T-cell (primary cell): ENCODE measurements around the gene CDKN2AIP. TPM values are rescaled to one million over a fixed set of nuclear protein-coding genes. Genes with fewer than 3 reads are reported as not detected.

ENCODE experiments used
- ATAC-seq, 4 experiments: fragments of 200-7000 bp in 3 of 4; fragments of 150-1000 bp in 1 of 4; cut with Tn5 transposase; replicated peaks in 1 of 4; 1 replicate in 3 of 4; 2 replicates in 1 of 4; pipeline ENCODE4 v1.10.0; 2021; ENCODE audit warnings: moderate library complexity in 3 of 4, mild to moderate bottlenecking in 2 of 4, moderate number of reproducible peaks in 1 of 4
- CTCF ChIA-PET, 2 donors: fragments of 300-600 bp; sonication (Branson Sonifier 250); formaldehyde crosslinking; loops; one replicate each; lab custom pipeline; 2022; ENCODE audit warnings: antibody characterized with exemption in 2 of 2; lab: Charles Lee
- POLR2A ChIA-PET, 2 donors: fragments of 300-600 bp; sonication (Branson Sonifier 250); formaldehyde crosslinking; loops; one replicate each; lab custom pipeline; 2022; ENCODE audit warnings: antibody characterized with exemption in 2 of 2; lab: Charles Lee
- DNase-seq, 35 experiments: peaks; one replicate each; pipeline versions ENCODE4 v3.0.0 to v3.0.0-alpha.2; 2013 to 2023
- H3K27ac ChIP-seq: one replicate; pipeline ENCODE4 v1.5.1; 2013; ENCODE audit warnings: low read length
- H3K27me3 ChIP-seq, 2 experiments: replicated peaks in 1 of 2; 1 replicate in 1 of 2; 2 replicates in 1 of 2; pipeline versions ENCODE4 v1.6.1 to v1.7.0; 2013; ENCODE audit warnings: low read length in 1 of 2, mixed read lengths in 1 of 2; ENCODE audit not compliant: control insufficient read depth in 2 of 2, insufficient read depth in 2 of 2; ENCODE audit errors: extremely low read depth in 1 of 2
- H3K36me3 ChIP-seq, 2 donors: 1 replicate in 1 of 2; 2 replicates in 1 of 2; pipeline versions ENCODE4 v1.6.1 to v1.7.0; 2013; ENCODE audit warnings: low read length in 1 of 2; ENCODE audit not compliant: control insufficient read depth in 2 of 2, insufficient read depth in 1 of 2; ENCODE audit errors: extremely low read depth in 1 of 2
- H3K4me1 ChIP-seq, 2 experiments: 1 replicate in 1 of 2; 2 replicates in 1 of 2; pipeline versions ENCODE4 v1.6.1 to v1.7.0; 2013; ENCODE audit warnings: low read length in 2 of 2, mixed read lengths in 1 of 2; ENCODE audit not compliant: insufficient read depth in 2 of 2, control insufficient read depth in 1 of 2; ENCODE audit errors: extremely low read depth in 1 of 2
- H3K4me3 ChIP-seq, 2 donors: 1 replicate in 1 of 2; 2 replicates in 1 of 2; pipeline versions ENCODE4 v1.5.1 to v1.7.0; 2013; ENCODE audit warnings: mild to moderate bottlenecking in 2 of 2, low read length in 1 of 2, moderate library complexity in 1 of 2; ENCODE audit not compliant: control insufficient read depth in 1 of 2; ENCODE audit errors: extremely low read depth in 1 of 2
- H3K9me3 ChIP-seq: 2 replicates; pipeline ENCODE4 v1.7.0; 2013
- H3K27ac Mint-ChIP-seq, 2 donors: one replicate each; pipeline ENCODE4 v1.8.0; 2020 to 2021; ENCODE audit warnings: mild to moderate bottlenecking in 2 of 2, mixed read lengths in 2 of 2
- H3K27me3 Mint-ChIP-seq, 2 donors: one replicate each; pipeline ENCODE4 v1.8.0; 2021 to 2022; ENCODE audit warnings: mixed read lengths in 2 of 2
- H3K36me3 Mint-ChIP-seq: one replicate; pipeline ENCODE4 v1.8.0; 2021; ENCODE audit warnings: mixed read lengths
- H3K4me1 Mint-ChIP-seq, 3 donors: one replicate each; pipeline ENCODE4 v1.8.0; 2020 to 2022; ENCODE audit warnings: mixed read lengths in 3 of 3, mild to moderate bottlenecking in 1 of 3
- H3K4me3 Mint-ChIP-seq, 3 donors: one replicate each; pipeline ENCODE4 v1.8.0; 2020 to 2022; ENCODE audit warnings: mild to moderate bottlenecking in 3 of 3, mixed read lengths in 3 of 3, moderate library complexity in 3 of 3
- H3K9me3 Mint-ChIP-seq, 3 donors: one replicate each; pipeline ENCODE4 v1.8.0; 2020 to 2022; ENCODE audit warnings: mixed read lengths in 3 of 3
- WGBS: methylation state at CpG from one replicate; pipeline ENCODE4 v1.1.5; 2013; ENCODE audit warnings: missing lambda C conversion rate; ENCODE audit not compliant: insufficient coverage; 5-methylcytosine and 5-hydroxymethylcytosine counted together
- total RNA-seq, 35 experiments: library from RNA in 6 of 35; stranded (reverse) in 6 of 35; fragments of 120-200 nt in 1 of 35; gene quantifications; one replicate each; pipeline versions ENCODE4 v1.2.1 to v1.2.4 and lab custom pipeline; 2013 to 2026

Gene CDKN2AIP
- total RNA-seq, 5 donors from 2014 or later (not counting 1 experiment from before 2014, with no cell fraction given), result 33.0 to 46.6 (median 42.7) TPM

- ChIA-PET POLR2A (interaction anchor here in 1 of 2 donors (0.5 kb wide), 1 partner anchor 78 kb away, joined by 3 read pairs; no protein-coding TSS in a partner anchor), CTCF (no interaction called here)
- Mint-ChIP-seq H3K27ac (no peak overlapping the region), H3K9me3 (no peaks in the 10 kb centered on the region), H3K27me3 (peaks cover 0 to 9% of the 10 kb centered on the region in 2 donors), H3K4me3 (peak overlapping the region; percentile 87 to 89 (median 88)), H3K36me3 (no peaks in the 10 kb centered on the region), H3K4me1 (peaks cover 19 to 38% (median 27%) of the 10 kb centered on the region in 3 donors)
- peaks cover 9 to 16% of the 10 kb centered on the region in 2 experiments for H3K4me1 ChIP-seq
- WGBS, result 66% methylated on average over 6 of the region's 15 CpGs
- ATAC-seq (peak in 1 of 4 experiments; percentile 12), DNase-seq (peak in 1 of 35 experiments; percentile 12)
- H3K4me3 ChIP-seq, result peak overlapping the region in 1 of 2 donors; percentile 61
- H3K27ac ChIP-seq, result no peak overlapping the region
- H3K9me3 ChIP-seq, result no peaks in the 10 kb centered on the region
- no peaks in the 10 kb centered on the region for H3K36me3 ChIP-seq
- peaks cover 0 to 18% of the 10 kb centered on the region in 2 experiments for H3K27me3 ChIP-seq
Measured at GRCh38 chr4:183399126-183399522, 45.3 kb upstream of the CDKN2AIP start.

- POLR2A ChIA-PET, result interaction anchor here in 1 of 2 donors (0.6 kb wide), 1 partner anchor 30 kb away, joined by 5 read pairs; no protein-coding TSS in a partner anchor
- H3K27ac Mint-ChIP-seq, result no peak overlapping the region
- H3K9me3 Mint-ChIP-seq, result no peaks in the 10 kb centered on the region
- H3K4me3 ChIP-seq, result no peak overlapping the region
- 84% methylated on average over 7 of the region's 12 CpGs for WGBS
- ATAC-seq, result no peak
- peaks cover 9 to 16% of the 10 kb centered on the region in 2 experiments for H3K4me1 ChIP-seq
- no peak overlapping the region for H3K27ac ChIP-seq
- H3K27me3 ChIP-seq, result peaks cover 0 to 16% of the 10 kb centered on the region in 2 experiments
- H3K27me3 Mint-ChIP-seq, result peaks cover 0 to 4% of the 10 kb centered on the region in 2 donors
- no peak for DNase-seq
- CTCF ChIA-PET, result no interaction called here
- H3K36me3 Mint-ChIP-seq, result no peaks in the 10 kb centered on the region
- peaks cover 19 to 40% (median 28%) of the 10 kb centered on the region in 3 donors for H3K4me1 Mint-ChIP-seq
- H3K4me3 Mint-ChIP-seq, result peak overlapping the region in 1 of 3 donors; percentile 44
- H3K36me3 ChIP-seq, result no peaks in the 10 kb centered on the region
- H3K9me3 ChIP-seq, result no peaks in the 10 kb centered on the region
Measured at GRCh38 chr4:183399616-183400015, 44.8 kb upstream of the CDKN2AIP start.

GRCh38 chr4:183400035-183400434, 44.4 kb upstream of the CDKN2AIP start:
- Histone ChIP-seq H3K27me3 (peaks cover 0 to 16% of the 10 kb centered on the region in 2 experiments), H3K36me3 (no peaks in the 10 kb centered on the region), H3K4me3 (no peak overlapping the region), H3K27ac (no peak overlapping the region), H3K4me1 (peaks cover 9 to 16% of the 10 kb centered on the region in 2 experiments), H3K9me3 (no peaks in the 10 kb centered on the region)
- CTCF ChIA-PET, result no interaction called here
- no peak overlapping the region for H3K27ac Mint-ChIP-seq
- WGBS, result no CpG with 5 or more reads among the region's 5 CpGs
- peaks cover 21 to 43% (median 29%) of the 10 kb centered on the region in 3 donors for H3K4me1 Mint-ChIP-seq
- H3K27me3 Mint-ChIP-seq, result peaks cover 0 to 3% of the 10 kb centered on the region in 2 donors
- H3K36me3 Mint-ChIP-seq, result no peaks in the 10 kb centered on the region
- no peak for ATAC-seq
- no peak for DNase-seq
- H3K9me3 Mint-ChIP-seq, result no peaks in the 10 kb centered on the region
- POLR2A ChIA-PET, result interaction anchor here in 1 of 2 donors (0.6 kb wide), 1 partner anchor 30 kb away, joined by 5 read pairs; no protein-coding TSS in a partner anchor
- peak overlapping the region in 1 of 3 donors; percentile 44 for H3K4me3 Mint-ChIP-seq

- DNase-seq (no peak), ATAC-seq (no peak)
- ChIA-PET CTCF (interaction anchor here in 1 of 2 donors (0.5 kb wide), 1 partner anchor 147 kb away, joined by 3 read pairs; no protein-coding TSS in a partner anchor), POLR2A (no interaction called here)
- H3K36me3 Mint-ChIP-seq, result no peaks in the 10 kb centered on the region
- Histone ChIP-seq H3K36me3 (no peaks in the 10 kb centered on the region), H3K9me3 (no peaks in the 10 kb centered on the region), H3K27me3 (peaks cover 0 to 18% of the 10 kb centered on the region in 2 experiments), H3K4me1 (peaks cover 5 to 16% of the 10 kb centered on the region in 2 experiments), H3K27ac (no peak overlapping the region), H3K4me3 (no peak overlapping the region)
- H3K9me3 Mint-ChIP-seq, result no peaks in the 10 kb centered on the region
- H3K4me3 Mint-ChIP-seq, result no peak overlapping the region
- H3K27me3 Mint-ChIP-seq, result peaks cover 0 to 3% of the 10 kb centered on the region in 2 donors
- 70% methylated on average over 2 of the region's 4 CpGs for WGBS
- peaks cover 19 to 40% (median 26%) of the 10 kb centered on the region in 3 donors for H3K4me1 Mint-ChIP-seq
- no peak overlapping the region for H3K27ac Mint-ChIP-seq
Measured at GRCh38 chr4:183401473-183401872, 43.0 kb upstream of the CDKN2AIP start.

GRCh38 chr4:183402771-183403170, 41.7 kb upstream of the CDKN2AIP start:
- WGBS, result no CpG with 5 or more reads among the region's 4 CpGs
- no peaks in the 10 kb centered on the region for H3K36me3 Mint-ChIP-seq
- Histone ChIP-seq H3K4me3 (no peak overlapping the region), H3K36me3 (no peaks in the 10 kb centered on the region), H3K4me1 (peaks cover 3 to 17% of the 10 kb centered on the region in 2 experiments), H3K27ac (no peak overlapping the region), H3K9me3 (no peaks in the 10 kb centered on the region), H3K27me3 (peaks cover 0 to 13% of the 10 kb centered on the region in 2 experiments)
- no peak overlapping the region for H3K27ac Mint-ChIP-seq
- POLR2A ChIA-PET, result interaction anchor here in 1 of 2 donors (0.7 kb wide), 1 partner anchor 45 kb away, joined by 6 read pairs; no protein-coding TSS in a partner anchor
- no peak for DNase-seq
- H3K27me3 Mint-ChIP-seq, result peaks cover 0 to 3% of the 10 kb centered on the region in 2 donors
- ATAC-seq, result no peak
- H3K4me3 Mint-ChIP-seq, result no peak overlapping the region
- H3K4me1 Mint-ChIP-seq, result peaks cover 12 to 32% (median 23%) of the 10 kb centered on the region in 3 donors
- CTCF ChIA-PET, result interaction anchor here (0.7 kb wide), 2 partner anchors 56 to 774 kb away, joined by 3 read pairs; no protein-coding TSS in a partner anchor
- no peaks in the 10 kb centered on the region for H3K9me3 Mint-ChIP-seq

GRCh38 chr4:183403486-183403885, 41.0 kb upstream of the CDKN2AIP start:
- Histone ChIP-seq H3K36me3 (no peaks in the 10 kb centered on the region), H3K27me3 (peaks cover 0 to 8% of the 10 kb centered on the region in 2 experiments), H3K27ac (no peak overlapping the region), H3K9me3 (no peaks in the 10 kb centered on the region), H3K4me3 (no peak overlapping the region), H3K4me1 (peaks cover 0 to 9% of the 10 kb centered on the region in 2 experiments)
- peaks cover 0 to 3% of the 10 kb centered on the region in 2 donors for H3K27me3 Mint-ChIP-seq
- POLR2A ChIA-PET, result interaction anchor here in 1 of 2 donors (0.7 kb wide), 1 partner anchor 44 kb away, joined by 6 read pairs; no protein-coding TSS in a partner anchor
- peaks cover 14 to 32% (median 23%) of the 10 kb centered on the region in 3 donors for H3K4me1 Mint-ChIP-seq
- CTCF ChIA-PET, result interaction anchor here in 1 of 2 donors (0.7 kb wide), 1 partner anchor 774 kb away, joined by 3 read pairs; no protein-coding TSS in a partner anchor
- no peaks in the 10 kb centered on the region for H3K9me3 Mint-ChIP-seq
- H3K27ac Mint-ChIP-seq, result no peak overlapping the region
- no peak for ATAC-seq
- H3K4me3 Mint-ChIP-seq, result no peak overlapping the region
- no peaks in the 10 kb centered on the region for H3K36me3 Mint-ChIP-seq
- no peak for DNase-seq
- WGBS, result 98% methylated on average over 6 of the region's 9 CpGs
